Upper lobe of right lung (tissue), 1 donor: ENCODE results near the gene TFF1. TPM values are rescaled to one million over a fixed set of nuclear protein-coding genes. Genes with fewer than 3 reads are reported as not detected.
A peak's percentile ranks its signal among the peaks of the same experiment; 100 is the strongest.
"Not testable (repeated sequence)": the region's sequence is repeated elsewhere in the genome, so short reads cannot be mapped to it uniquely, and the experiment has no call there.

Experiments used
- ATAC-seq: fragments of 200-7000 bp; cut with Tn5 transposase; one replicate; pipeline ENCODE4 v1.9.1; 2020; ENCODE audit warnings: mild to moderate bottlenecking, moderate library complexity
- DNase-seq: peaks from one replicate; pipeline ENCODE4 v3.0.0-alpha.2; 2020
- H3K27ac ChIP-seq: fragments of 200-600 bp; one replicate; pipeline ENCODE4 v1.8.0; 2022
- H3K27me3 ChIP-seq: fragments of 200-600 bp; one replicate; pipeline ENCODE4 v1.8.0; 2022; ENCODE audit warnings: mild to moderate bottlenecking
- H3K36me3 ChIP-seq: fragments of 200-600 bp; one replicate; pipeline ENCODE4 v1.8.0; 2022
- H3K4me1 ChIP-seq: fragments of 200-600 bp; one replicate; pipeline ENCODE4 v1.8.0; 2022
- H3K4me3 ChIP-seq: fragments of 200-600 bp; one replicate; pipeline ENCODE4 v1.8.0; 2022; ENCODE audit warnings: mild to moderate bottlenecking
- H3K9me3 ChIP-seq: fragments of 200-600 bp; one replicate; pipeline ENCODE4 v1.8.0; 2022
- intact Hi-C: fragments of 100-400 bp; cut with DNase I; formaldehyde crosslinking; loops from one replicate; pipeline ENCODE4 v1.11.0; 2022
- total RNA-seq: library from RNA; stranded (reverse); fragmentation: NEBNext Ultra II Directional; extraction: Animal tissue kit (Norgen Biotek cat#: 25700); gene quantifications from one replicate; pipeline ENCODE4 v1.2.1, GENCODE V29; 2021
- TF ChIP-seq, protein P1 (sequence below): fragments of 200-600 bp; IDR thresholded peaks from one replicate; pipeline ENCODE4 v1.8.0; 2022; ENCODE audit warnings: antibody characterized with exemption
- donor health status: DM: no; HTN: yes; CAD: no; lungs with severe emphysema.

Gene TFF1
- total RNA-seq, 1 donor from 2014 or later: not detected

GRCh38 chr21:42413093-42413492 is 46.8 kb upstream of the TFF1 start:
- Histone ChIP-seq H3K9me3 (no peaks in the 10 kb centered on the region), H3K4me1 (no peaks in the 10 kb centered on the region), H3K36me3 (no peaks in the 10 kb centered on the region), H3K27ac (no peak overlapping the region), H3K4me3 (no peak overlapping the region), H3K27me3 (peaks cover 3% of the 10 kb centered on the region)
- intact Hi-C loops: no loop called here
- no peak for ATAC-seq
- TF ChIP-seq, protein P1, sequence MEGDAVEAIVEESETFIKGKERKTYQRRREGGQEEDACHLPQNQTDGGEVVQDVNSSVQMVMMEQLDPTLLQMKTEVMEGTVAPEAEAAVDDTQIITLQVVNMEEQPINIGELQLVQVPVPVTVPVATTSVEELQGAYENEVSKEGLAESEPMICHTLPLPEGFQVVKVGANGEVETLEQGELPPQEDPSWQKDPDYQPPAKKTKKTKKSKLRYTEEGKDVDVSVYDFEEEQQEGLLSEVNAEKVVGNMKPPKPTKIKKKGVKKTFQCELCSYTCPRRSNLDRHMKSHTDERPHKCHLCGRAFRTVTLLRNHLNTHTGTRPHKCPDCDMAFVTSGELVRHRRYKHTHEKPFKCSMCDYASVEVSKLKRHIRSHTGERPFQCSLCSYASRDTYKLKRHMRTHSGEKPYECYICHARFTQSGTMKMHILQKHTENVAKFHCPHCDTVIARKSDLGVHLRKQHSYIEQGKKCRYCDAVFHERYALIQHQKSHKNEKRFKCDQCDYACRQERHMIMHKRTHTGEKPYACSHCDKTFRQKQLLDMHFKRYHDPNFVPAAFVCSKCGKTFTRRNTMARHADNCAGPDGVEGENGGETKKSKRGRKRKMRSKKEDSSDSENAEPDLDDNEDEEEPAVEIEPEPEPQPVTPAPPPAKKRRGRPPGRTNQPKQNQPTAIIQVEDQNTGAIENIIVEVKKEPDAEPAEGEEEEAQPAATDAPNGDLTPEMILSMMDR: no peak
- DNase-seq: peak; percentile 42

DNA sequence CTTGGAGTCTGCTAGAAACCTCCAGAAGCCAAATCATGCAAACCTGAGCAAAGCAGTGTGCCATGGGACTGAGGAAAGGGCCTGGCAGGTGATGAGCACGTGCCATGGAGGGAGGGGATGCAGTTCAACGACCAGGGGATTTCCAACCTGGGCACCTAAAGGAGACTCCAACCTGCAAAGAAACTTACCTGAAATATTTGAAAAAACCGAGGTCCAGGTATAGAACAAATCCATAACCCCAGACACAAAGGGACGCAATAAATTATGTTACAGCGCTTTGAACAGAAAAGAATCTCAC is 46.2 kb upstream of the TFF1 start:
- TF ChIP-seq, protein P1: no peak

DNA sequence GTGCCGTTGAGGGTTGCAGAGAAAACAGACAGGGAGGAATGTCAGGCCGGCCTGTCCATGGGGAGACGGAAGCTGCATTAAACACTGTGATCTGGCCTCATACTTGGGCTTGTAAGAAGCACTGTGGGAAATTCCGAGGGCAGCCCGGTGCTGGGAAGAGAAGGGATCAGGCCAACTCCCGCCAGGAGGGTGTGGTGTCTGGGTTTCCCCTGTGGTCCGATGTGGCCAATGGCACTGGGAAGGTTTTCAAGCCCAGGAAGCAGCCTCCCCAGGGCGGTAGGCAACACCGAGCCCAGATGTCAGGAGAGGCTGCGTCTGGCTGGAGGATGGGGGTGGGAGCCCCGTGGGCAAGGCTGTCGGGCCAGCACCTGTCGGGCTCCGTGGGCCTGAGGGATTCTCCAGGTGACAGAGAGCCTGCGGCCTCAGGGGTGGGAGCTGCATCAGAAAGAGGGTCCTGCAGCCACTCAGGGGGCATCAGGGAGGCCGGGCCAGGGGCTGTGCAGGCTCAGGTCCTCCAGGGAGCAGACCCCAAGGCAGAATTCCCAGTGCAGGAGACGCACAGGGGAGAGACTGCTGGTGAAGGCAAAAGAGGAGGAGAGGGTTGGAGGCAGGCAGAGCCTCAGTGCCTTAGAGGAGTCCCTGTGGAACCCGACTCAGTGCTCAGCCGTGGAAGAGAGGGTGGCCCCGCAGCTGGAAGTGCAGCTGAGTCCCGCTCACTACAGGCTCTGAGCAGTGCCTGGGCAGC is 45.7 kb upstream of the TFF1 start:
- no peak for ATAC-seq
- TF ChIP-seq, protein P1: no peak
- Histone ChIP-seq H3K27me3 (peaks cover 3% of the 10 kb centered on the region), H3K27ac (no peak overlapping the region), H3K9me3 (no peaks in the 10 kb centered on the region), H3K4me1 (no peaks in the 10 kb centered on the region), H3K36me3 (no peaks in the 10 kb centered on the region), H3K4me3 (no peak overlapping the region)
- intact Hi-C loops: no loop called here
- peak; percentile 60 for DNase-seq

More for the DNA sequence above, 46.2 kb upstream of the TFF1 start:
- Histone ChIP-seq H3K36me3 (no peaks in the 10 kb centered on the region), H3K4me1 (no peaks in the 10 kb centered on the region), H3K4me3 (no peak overlapping the region), H3K27ac (no peak overlapping the region), H3K9me3 (no peaks in the 10 kb centered on the region), H3K27me3 (peaks cover 3% of the 10 kb centered on the region)
- ATAC-seq (no peak), DNase-seq (no peak)
- intact Hi-C loops: no loop called here

DNA sequence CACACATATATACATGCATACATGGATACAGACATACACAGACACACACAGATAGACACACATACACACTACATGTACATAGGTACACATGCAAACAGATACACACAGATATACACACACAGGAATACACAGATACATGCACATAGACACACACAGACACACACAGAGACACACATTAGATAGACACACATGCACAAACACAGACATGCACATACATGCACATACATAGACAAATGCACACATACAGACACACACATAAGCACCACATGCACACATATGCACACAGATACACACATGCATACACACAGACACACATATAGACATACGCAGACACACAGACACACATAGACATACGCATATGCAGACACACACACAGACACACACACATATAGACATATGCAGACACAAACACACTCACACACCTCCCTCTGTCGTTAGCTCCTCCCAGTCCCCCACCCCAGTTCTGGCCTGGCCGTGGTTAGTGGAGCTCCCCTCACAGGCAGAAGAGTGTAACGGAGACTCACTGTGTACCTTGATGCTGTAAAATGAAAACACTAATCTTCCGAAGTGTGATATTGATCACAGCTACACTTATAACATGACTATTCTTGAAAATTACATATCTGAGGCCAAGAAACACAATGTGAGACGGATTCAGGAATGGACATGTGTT is 45.0 kb upstream of the TFF1 start:
- no peaks in the 10 kb centered on the region for H3K36me3 ChIP-seq
- DNase-seq (peak; percentile 16), ATAC-seq (no peak)
- intact Hi-C loops: no loop called here
- peaks cover 3% of the 10 kb centered on the region for H3K27me3 ChIP-seq
- no peaks in the 10 kb centered on the region for H3K4me1 ChIP-seq
- H3K27ac ChIP-seq: no peak overlapping the region
- no peak overlapping the region for H3K4me3 ChIP-seq
- TF ChIP-seq, protein P1: no peak
- H3K9me3 ChIP-seq: no peaks in the 10 kb centered on the region

- no peak for ATAC-seq
- Histone ChIP-seq H3K9me3 (no peaks in the 10 kb centered on the region), H3K4me3 (no peak overlapping the region), H3K36me3 (no peaks in the 10 kb centered on the region), H3K4me1 (no peaks in the 10 kb centered on the region), H3K27ac (no peak overlapping the region), H3K27me3 (peaks cover 3% of the 10 kb centered on the region)
- intact Hi-C loops: no loop called here
- TF ChIP-seq, protein P1: no peak
- DNase-seq: peak; percentile 6
These were observed 43.0 kb upstream of the TFF1 start for GRCh38 chr21:42409366-42409765.

DNA sequence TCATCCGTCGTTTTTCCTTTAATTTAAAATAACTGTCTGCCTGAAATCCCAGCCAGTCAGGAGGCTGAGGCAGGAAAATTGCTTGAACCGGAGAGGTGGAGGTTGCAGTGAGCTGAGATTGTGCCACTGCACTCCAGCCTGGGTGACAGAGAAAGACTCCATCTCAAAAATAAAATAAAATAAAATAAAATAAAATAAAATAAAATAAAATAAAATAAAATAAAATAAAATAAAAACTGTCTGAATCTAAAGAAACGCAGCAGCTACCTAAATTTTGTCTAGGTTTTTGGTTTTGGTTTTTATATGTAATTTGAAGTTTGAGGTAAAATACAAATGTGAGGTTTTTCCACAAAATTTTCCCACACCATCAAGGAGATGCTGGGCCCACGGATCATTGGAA is 42.4 kb upstream of the TFF1 start:
- ATAC-seq: not testable (repeated sequence)

More for the DNA sequence above, 42.4 kb upstream of the TFF1 start:
- H3K4me3 ChIP-seq, H3K27me3 ChIP-seq, H3K36me3 ChIP-seq, H3K9me3 ChIP-seq, H3K4me1 ChIP-seq, H3K27ac ChIP-seq, intact Hi-C loops, DNase-seq: not testable (repeated sequence)
